GM21360 (cell line): ENCODE data around the gene TCF7L1.
A peak's percentile ranks its signal among the peaks of the same experiment; 100 is the strongest.
"Not testable (repeated sequence)": the region's sequence is repeated elsewhere in the genome, so short reads cannot be mapped to it uniquely, and the experiment has no call there.

Source experiments
- ATAC-seq: cut with Tn5 transposase; IDR thresholded peaks from one replicate; pipeline ENCODE4 v1.9.1; 2021; ENCODE audit warnings: mild to moderate bottlenecking, moderate library complexity; ENCODE audit not compliant: unreplicated experiment

The TCF7L1 gene

GRCh38 chr2:85340034-85340892, 207.1 kb downstream of the TCF7L1 start:
- ATAC-seq: no peak

- no peak for ATAC-seq
Measured at GRCh38 chr2:85341269-85342029, 208.3 kb downstream of the TCF7L1 start.

- no peak for ATAC-seq
Measured at GRCh38 chr2:85342156-85342555, 209.0 kb downstream of the TCF7L1 start.

- not testable (repeated sequence) for ATAC-seq
Measured at GRCh38 chr2:85343207-85343895, 210.2 kb downstream of the TCF7L1 start.

- no peak for ATAC-seq
Measured at GRCh38 chr2:85344356-85344954, 211.3 kb downstream of the TCF7L1 start.

- ATAC-seq: no peak
Measured at GRCh38 chr2:85347599-85347998, 214.4 kb downstream of the TCF7L1 start.

GRCh38 chr2:85353876-85354285, 220.7 kb downstream of the TCF7L1 start:
- ATAC-seq: no peak

- peak; percentile 96 for ATAC-seq
Measured at GRCh38 chr2:85354286-85355072, 221.3 kb downstream of the TCF7L1 start, which contains the start of the genes ELMOD3 and RETSAT. Gene ELMOD3, plus strand, starts transcription at chr2:85354769. Its CDS starts 2,430 bp downstream, at chr2:85357199. Gene RETSAT, minus strand, starts transcription at chr2:85354528. Its CDS starts 21 bp downstream, at chr2:85354507.

- ATAC-seq: peak; percentile 13
Measured at GRCh38 chr2:85355073-85355410, 221.8 kb downstream of the TCF7L1 start.

GRCh38 chr2:85355521-85355920, 222.3 kb downstream of the TCF7L1 start:
- no peak for ATAC-seq

GRCh38 chr2:85356186-85356585, 223.0 kb downstream of the TCF7L1 start:
- ATAC-seq: no peak

- no peak for ATAC-seq
Measured at GRCh38 chr2:85357736-85358135, 224.5 kb downstream of the TCF7L1 start.
